NCI-H187 treated with DMSO at 0.1 percent for 48 hours (cell line): ENCODE results near the gene CD8B2.
"Not testable (repeated sequence)": the region's sequence is repeated elsewhere in the genome, so short reads cannot be mapped to it uniquely, and the experiment has no call there.

Experiments used
- DNase-seq: peaks from one replicate; lab custom pipeline; 2025; lab: John Stamatoyannopoulos, UW

CD8B2 gene

DNA sequence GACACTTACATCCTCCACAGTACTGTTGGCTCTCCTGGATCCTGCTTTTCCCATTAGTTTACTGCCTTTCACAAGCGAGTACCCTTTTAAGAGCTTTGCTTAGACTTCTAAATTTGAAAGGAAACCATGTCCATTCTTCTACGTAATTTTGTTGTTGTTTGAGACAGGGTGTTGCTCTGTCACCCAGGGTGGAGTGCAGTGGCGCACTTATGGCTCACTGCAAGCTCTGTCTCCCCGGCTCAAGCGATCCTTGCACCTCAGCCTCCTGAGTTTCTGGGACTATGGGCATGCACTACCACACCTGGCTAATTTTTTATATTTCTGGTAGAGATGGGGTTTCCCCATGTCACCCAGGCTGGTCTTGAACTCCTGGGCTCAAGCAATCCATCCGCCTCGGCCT lies 24.8 kb downstream of the CD8B2 start:
- not testable (repeated sequence) for DNase-seq

DNA sequence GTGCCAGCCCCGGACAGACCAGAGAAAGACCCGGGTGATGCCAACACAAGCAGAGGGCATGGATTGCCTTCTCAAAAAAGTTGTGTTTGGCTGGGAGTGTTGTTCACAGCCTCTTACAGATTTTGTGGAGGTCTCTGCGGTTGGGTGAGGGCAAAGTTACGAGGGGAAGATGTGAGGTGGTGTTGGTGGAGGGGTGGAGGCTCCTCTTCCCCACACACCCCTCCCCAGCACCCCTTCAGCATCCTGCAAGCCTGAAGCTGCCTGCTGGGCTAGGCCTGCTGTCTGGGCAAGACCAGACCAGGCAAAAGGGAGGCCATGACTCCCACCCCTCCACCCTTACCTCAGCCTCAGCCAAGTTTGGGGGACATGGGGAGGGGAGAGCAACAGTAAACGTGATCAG lies 26.2 kb downstream of the CD8B2 start:
- DNase-seq = not testable (repeated sequence)

DNA sequence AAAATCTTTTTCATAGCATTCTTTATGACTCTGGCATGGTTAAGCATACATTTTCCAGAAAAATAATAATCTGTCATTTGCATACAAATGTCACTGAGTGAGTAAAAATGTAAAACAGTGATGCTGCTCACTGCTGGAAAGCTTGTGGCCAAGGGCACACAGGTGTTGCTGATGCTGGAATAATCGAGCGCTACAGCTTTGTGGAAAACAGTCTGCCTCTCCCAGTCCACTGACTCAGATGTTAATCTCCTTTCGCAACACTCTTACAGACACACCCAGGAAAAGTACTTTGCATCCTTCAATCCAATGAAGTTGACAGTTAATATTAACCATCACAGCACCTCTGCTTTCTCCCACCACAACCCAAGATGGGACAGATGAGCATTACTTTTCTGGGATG lies 27.7 kb downstream of the CD8B2 start:
- DNase-seq = not testable (repeated sequence)

- DNase-seq = no peak
Observed at GRCh38 chr2:106516436-106516835, 29.3 kb downstream of the CD8B2 start.

GRCh38 chr2:106516864-106517263 lies 29.7 kb downstream of the CD8B2 start:
- DNase-seq = no peak

GRCh38 chr2:106517329-106517728 lies 30.2 kb downstream of the CD8B2 start:
- no peak for DNase-seq

DNA sequence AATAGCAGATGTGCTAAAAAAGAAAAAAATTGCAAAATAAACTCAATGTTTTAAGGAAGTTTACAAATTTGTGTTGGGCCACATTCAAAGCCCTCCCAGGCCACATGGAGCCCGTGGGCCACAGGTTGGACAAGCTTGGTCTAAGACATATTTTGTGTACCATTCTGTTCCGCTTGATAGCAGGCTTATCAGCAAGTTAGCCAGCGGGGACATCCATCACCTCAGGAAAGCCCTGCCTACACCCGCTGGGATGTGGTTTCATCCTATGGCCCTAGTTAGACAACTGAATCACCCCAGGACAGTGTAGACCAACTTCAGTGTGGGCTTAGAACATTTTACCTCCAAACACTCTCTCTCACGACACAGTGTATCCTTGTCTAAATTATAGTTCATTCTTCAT lies 32.6 kb downstream of the CD8B2 start:
- DNase-seq = no peak

DNA sequence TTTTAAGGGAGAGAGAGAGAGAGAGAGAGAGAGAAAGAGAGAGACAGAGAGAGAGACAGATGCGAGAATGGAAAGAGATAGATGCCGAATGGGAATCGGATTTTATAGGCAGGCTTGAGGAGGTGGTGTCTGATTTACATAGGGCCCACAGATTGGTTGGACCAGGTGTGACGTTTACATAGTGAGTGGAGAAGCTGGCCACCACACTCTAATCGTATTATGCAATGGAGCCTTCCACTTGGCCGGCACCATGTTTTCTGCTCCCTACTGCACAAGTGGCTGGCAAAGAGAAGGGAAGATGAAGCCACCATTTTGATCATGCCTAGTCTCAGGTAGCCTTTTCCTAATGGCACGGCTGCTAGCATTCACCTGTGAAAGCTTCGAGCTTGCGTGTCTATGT lies 33.9 kb downstream of the CD8B2 start:
- DNase-seq = no peak

DNA sequence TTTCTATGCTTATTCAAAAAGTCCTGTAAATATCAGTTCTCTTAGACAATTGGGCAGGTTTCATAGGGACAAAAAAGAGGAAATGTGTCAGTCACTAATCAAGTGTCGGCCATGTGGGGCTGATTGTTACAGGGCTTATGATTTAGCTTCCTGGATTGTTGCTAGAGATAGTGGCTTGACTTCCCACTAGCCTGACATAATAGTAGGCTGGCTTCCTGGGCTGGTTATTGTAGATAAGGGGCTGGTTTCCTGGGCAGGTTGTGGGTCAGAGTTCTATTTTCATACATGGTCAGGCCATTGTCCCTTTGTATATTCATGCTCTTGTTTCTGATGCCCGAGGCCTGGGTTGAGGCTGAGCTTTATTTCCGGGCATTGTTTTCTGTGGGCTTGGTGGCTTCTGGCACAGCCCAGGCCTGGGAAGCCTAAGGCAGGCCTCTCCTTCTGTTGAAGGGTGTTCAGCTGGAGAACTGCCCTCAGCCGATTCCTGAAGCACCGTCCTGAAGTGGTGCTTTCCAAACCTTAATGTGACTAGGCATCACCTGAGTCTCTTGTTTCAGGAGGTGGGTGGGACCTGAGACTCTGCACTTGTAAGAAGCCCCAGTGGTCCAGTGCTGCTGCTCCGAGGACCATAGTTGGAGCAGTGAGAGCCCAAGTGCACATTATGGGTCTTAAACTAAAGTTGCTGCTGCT lies 37.0 kb downstream of the CD8B2 start:
- no peak for DNase-seq

- DNase-seq = no peak
Observed at GRCh38 chr2:106530866-106531265, 43.7 kb downstream of the CD8B2 start.

DNA sequence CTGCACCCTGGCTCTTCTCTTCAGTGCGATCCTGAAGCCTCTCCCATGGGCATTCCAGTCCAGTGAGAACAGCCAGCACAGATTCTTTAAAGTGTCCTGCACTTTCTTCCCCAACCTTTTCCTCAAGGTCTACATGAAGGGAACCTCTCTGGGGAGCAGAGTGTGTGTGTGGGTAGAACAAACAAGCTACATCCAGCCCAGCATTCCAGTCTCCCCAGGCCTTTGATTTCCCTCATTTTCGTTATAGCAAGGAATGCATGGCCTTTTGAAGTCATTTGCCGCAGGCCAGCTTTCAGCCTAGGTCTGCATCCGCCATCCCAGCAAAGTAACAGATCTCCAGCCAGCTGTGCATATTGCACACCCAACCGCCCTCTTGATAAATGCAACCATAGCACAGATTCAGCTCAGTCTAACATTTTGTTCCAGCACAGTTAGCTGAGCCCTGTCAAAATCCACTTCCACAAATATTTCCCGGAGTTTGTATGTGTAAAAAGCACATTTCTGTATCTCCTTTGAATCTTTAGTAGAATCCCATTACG lies 44.6 kb downstream of the CD8B2 start:
- no peak for DNase-seq

- DNase-seq = no peak
Observed at GRCh38 chr2:106532236-106532635, 45.1 kb downstream of the CD8B2 start.

GRCh38 chr2:106534471-106534870 lies 47.3 kb downstream of the CD8B2 start:
- DNase-seq = no peak

- DNase-seq = no peak
Observed at GRCh38 chr2:106536490-106536889, 49.3 kb downstream of the CD8B2 start.

GRCh38 chr2:106537047-106537446 lies 49.9 kb downstream of the CD8B2 start:
- DNase-seq = no peak

- no peak for DNase-seq
Observed at GRCh38 chr2:106537791-106538191, 50.6 kb downstream of the CD8B2 start.

DNA sequence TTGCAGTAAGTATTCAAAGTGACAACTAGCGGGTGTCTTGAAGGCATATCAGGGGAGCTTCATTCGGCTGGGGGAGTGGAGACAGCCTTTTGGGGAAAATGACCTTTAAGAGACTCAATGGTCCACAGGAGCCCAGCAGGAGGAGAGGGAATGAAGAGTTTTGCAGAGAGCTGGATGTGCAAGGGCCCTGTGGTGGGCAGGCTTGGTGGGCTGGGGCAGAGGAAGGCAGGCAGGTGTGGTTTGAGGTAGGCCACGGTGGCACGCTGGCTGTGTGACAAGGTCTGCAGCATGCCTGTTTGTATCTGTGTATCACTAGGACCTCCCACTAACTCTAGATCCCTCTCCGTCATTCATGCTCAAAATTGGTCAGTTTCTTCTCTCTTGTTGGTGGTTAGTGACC lies 53.7 kb downstream of the CD8B2 start:
- no peak for DNase-seq

DNA sequence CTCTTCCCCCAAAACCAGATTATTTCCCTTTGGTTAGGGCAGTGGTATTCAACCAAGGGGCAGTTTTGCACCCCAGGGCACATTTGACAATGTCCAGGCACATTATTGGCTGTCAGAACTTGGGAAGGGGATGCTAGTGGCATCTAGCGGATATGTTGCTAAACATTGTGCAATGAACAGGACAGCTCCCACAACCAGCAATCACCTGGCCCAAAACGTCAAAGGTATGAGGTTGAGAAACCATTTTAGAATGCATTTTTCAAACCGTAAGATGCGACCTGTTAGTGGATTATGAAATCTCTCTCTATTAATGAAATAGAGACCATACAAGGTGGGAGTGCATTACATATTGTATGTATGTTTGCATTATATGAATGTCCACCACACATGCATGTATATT lies 54.2 kb downstream of the CD8B2 start:
- no peak for DNase-seq

GRCh38 chr2:106542746-106543359 lies 55.7 kb downstream of the CD8B2 start:
- no peak for DNase-seq

GRCh38 chr2:106545007-106545406 lies 57.8 kb downstream of the CD8B2 start:
- DNase-seq = no peak

- DNase-seq = no peak
Observed at GRCh38 chr2:106546391-106546990, 59.3 kb downstream of the CD8B2 start.

- no peak for DNase-seq
Observed at GRCh38 chr2:106547164-106547903, 60.2 kb downstream of the CD8B2 start.
